Measurements from ENCODE around the gene RAPGEF4. TPM values are rescaled to one million over a fixed set of nuclear protein-coding genes. Genes with fewer than 3 reads are reported as not detected.

The RAPGEF4 gene
- total and polyA plus RNA-seq, 11 donors = 1.3 to 21.2 (median 10.5) TPM

- Histone ChIP-seq H3K9me3 (no peaks in the 10 kb centered on the region), H3K4me3 (no peak overlapping the region), H3K36me3 (no peaks in the 10 kb centered on the region), H3K27ac (no peak overlapping the region), H3K4me1 (peaks cover 0 to 25% (median 12%) of the 10 kb centered on the region in 12 donors), H3K27me3 (no peaks in the 10 kb centered on the region)
- peak; percentile 86 to 98 (median 95) for ATAC-seq
- intact Hi-C loops (cut with DNase I) = no loop called here
- TF ChIP-seq CTCF (IDR thresholded peaks at IDR 0.05) (no peak), POLR2A (IDR thresholded peaks at IDR 0.05) (no peak)
- 39 to 62% (median 48%) methylated on average over 3 of the region's 3 CpGs for WGBS, 4 donors
- peak; percentile 26 to 79 (median 74) for DNase-seq
Observed at GRCh38 chr2:172905937-172906811, 170.5 kb downstream of the RAPGEF4 start.

DNA sequence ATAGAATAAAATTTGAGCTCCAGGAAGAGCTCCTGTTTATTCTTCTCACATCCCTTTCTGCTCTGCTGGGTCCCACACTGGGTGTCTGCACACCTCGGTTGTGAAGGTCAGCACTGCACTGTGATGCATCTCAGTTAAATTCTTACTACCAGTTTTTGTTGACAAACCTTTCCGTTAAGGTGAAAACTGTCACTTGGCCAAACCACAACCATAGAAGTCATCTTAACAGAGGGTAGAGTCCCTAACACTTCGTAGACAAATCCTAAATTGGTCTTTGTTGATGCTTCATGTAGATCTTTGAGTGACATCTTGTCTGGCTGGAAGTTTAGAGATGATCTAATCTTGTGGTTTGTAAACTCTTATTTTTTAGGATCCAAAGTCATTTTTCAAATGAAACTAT lies 172.6 kb downstream of the RAPGEF4 start:
- Histone ChIP-seq H3K27me3 (no peaks in the 10 kb centered on the region), H3K27ac (no peak overlapping the region), H3K36me3 (no peaks in the 10 kb centered on the region), H3K4me3 (no peak overlapping the region), H3K4me1 (peaks cover 0 to 25% (median 12%) of the 10 kb centered on the region in 12 donors), H3K9me3 (no peaks in the 10 kb centered on the region)
- intact Hi-C loops (cut with DNase I) = no loop called here
- TF ChIP-seq CTCF (IDR thresholded peaks at IDR 0.05) = no peak
- no peak for TF ChIP-seq POLR2A (IDR thresholded peaks at IDR 0.05)
- DNase-seq (no peak), ATAC-seq (no peak)
- 89 to 96% (median 93%) methylated on average over 3 of the region's 3 CpGs for WGBS, 4 donors

- intact Hi-C loops (cut with DNase I) = no loop called here
- H3K36me3 ChIP-seq = no peaks in the 10 kb centered on the region
- no peak overlapping the region for H3K4me3 ChIP-seq
- no peak overlapping the region for H3K27ac ChIP-seq
- no peak for DNase-seq
- ATAC-seq = no peak
- no peaks in the 10 kb centered on the region for H3K27me3 ChIP-seq
- TF ChIP-seq CTCF (IDR thresholded peaks at IDR 0.05) = no peak
- TF ChIP-seq POLR2A (IDR thresholded peaks at IDR 0.05) = no peak
- 96 to 99% (median 98%) methylated on average over 3 of the region's 3 CpGs for WGBS, 4 donors
- H3K4me1 ChIP-seq = peaks cover 0 to 25% (median 12%) of the 10 kb centered on the region in 12 donors
- H3K9me3 ChIP-seq = no peaks in the 10 kb centered on the region
Observed at GRCh38 chr2:172909454-172909853, 173.8 kb downstream of the RAPGEF4 start.

GRCh38 chr2:172912266-172912665 lies 176.6 kb downstream of the RAPGEF4 start:
- DNase-seq (no peak), ATAC-seq (no peak)
- TF ChIP-seq POLR2A (IDR thresholded peaks at IDR 0.05) = no peak
- TF ChIP-seq CTCF (IDR thresholded peaks at IDR 0.05) = no peak
- no peaks in the 10 kb centered on the region for H3K4me1 ChIP-seq
- no peaks in the 10 kb centered on the region for H3K36me3 ChIP-seq
- 92 to 98% (median 97%) methylated on average over 1 of the region's 1 CpG for WGBS, 4 donors
- H3K9me3 ChIP-seq = no peaks in the 10 kb centered on the region
- intact Hi-C loops (cut with DNase I) = no loop called here
- H3K27ac ChIP-seq = no peak overlapping the region
- H3K4me3 ChIP-seq = no peak overlapping the region
- no peaks in the 10 kb centered on the region for H3K27me3 ChIP-seq
